Activated T-cell treated with anti-CD3 and anti-CD28 coated beads for 24 hours (primary cell): ENCODE results near the gene SCAI.
"Not testable (repeated sequence)": the region's sequence is repeated elsewhere in the genome, so short reads cannot be mapped to it uniquely, and the experiment has no call there.

Source experiments
- DNase-seq: peaks from one replicate; pipeline ENCODE4 v3.0.0-alpha.2; 2020; ENCODE audit warnings: low read depth

SCAI gene

DNA sequence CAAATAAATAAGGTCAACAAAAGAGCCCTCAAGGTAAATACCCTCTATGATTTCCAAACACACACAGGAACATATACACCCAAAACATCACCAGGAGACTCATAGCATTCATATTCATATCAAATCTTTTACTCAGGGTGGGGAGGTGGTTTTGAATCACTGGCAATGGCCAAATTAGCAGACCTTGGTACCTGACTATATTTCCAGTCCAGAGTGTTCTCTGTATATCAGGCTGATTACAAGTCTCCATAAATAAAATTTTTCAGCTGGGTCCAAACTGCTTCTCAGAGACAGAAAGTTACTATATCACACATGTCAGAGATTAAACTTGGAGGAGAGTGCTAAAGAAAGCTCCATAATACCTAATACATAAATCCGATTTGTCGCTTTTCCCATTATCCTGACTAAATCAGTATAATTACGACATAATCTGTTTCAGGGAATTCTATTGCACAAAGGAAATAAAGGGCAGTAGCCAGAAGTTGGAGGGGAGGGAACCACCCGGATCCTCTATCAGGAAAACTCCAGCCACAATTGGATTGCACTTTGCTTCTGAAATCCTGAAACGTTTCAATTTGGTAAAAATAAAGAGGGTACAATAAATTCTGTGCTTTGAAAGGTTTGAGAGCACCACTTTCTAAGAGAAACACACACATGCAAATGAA lies 195.5 kb downstream of the SCAI start:
- no peak for DNase-seq

- no peak for DNase-seq
Observed at GRCh38 chr9:124946167-124946566, 197.2 kb downstream of the SCAI start.

- DNase-seq: peak; percentile 49
Observed at GRCh38 chr9:124941679-124942561, 201.4 kb downstream of the SCAI start.

DNA sequence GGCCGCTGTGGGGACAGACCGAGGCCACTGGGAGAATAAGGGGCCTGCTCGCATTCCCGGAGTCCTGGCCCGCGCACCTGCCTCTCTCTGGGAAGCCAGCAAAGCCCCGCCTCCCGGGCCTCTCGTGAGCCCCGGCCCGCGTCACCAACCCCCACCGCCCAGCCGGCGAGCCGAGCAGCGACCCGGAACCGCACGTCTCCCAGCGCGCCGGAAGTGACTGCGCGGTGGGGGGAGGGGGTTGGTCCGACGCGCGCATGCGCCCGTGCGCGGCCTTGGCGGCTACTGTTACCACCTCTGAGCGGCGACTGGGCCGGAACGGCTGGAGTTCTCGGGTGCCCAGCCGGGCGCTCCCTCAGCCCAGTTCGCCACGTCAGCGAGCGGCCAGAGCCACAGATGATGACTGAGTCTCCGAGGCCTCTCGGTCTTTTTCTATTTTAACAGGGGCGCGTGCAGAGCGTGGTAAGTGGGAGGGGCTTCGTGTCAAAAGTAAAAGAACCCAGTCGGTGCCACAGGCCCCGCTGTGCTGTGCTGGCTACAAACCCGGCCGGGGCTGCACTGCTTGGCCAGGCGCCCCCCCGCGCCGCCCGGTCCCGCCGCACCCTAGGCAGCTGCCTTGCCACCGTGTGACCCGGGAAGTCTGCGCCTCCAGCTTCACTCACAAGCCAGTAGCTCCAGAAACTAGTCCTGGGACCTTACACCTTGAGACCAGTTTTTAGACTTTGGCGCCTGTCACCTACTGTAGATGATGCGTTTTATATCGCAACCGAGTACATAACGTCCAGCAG lies 202.2 kb downstream of the SCAI start, which contains the start of gene GOLGA1:
Gene GOLGA1, minus strand, starts transcription at position 190 of the 785 bp plus-strand sequence. CDS start 2,372 bp downstream, outside the sequence.
- peak; percentile 91 for DNase-seq

DNA sequence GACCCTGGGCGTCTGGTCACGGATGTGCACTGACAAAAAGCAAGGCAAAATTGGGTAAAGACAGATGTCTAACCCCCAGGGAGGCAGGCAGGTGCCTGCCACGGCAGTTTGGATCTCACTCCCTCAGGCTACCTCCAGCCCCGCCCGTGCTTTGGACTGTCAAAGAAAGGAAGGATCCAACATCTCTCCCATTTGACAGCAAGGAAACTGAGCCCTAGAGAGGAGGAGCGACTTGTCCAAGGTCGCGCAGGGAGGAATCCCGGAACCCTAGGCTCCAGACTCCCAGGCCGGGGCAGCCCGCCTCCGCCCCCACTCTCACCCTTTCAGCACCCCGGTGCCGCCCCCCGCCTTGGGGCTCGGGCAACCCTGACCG lies 202.8 kb downstream of the SCAI start:
- no peak for DNase-seq

GRCh38 chr9:124939944-124940343 lies 203.4 kb downstream of the SCAI start:
- no peak for DNase-seq

DNA sequence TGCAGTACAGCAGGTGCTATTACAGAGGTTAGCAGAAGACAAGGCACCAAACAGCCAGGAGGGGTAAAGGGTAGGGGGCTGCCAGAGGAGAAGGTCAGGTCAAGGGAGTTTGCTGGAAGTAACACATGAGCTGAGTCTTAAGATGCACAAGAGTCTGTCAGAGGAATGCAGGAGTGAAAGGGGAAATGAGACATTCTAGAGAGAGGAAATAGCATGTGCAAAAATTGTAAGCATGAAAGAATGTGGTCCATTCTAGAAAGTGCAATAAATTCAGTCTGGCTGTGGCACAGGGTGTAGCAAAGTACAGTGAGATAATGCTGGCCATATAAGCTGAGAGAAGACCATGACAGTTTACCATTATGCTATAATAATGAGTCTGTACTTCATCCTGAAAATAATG lies 209.0 kb downstream of the SCAI start:
- no peak for DNase-seq

DNA sequence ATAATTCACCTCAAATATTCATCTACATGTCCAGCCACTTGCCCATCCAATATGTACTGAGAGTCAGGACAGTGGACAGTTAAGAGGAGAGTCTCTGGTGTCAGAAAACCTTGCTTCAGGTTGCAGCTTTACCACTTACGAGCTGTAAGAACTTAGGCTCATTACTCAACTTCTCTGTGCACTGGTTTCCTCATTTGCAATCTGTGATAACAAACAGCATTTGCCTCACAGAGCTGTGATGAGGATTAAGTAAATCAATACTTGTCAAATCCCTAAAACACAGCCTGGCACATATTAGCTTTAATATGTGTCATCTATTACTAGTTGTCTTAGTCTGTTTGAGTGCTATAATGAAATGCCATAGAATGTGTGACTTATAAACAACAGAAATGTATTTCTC lies 211.0 kb downstream of the SCAI start:
- no peak for DNase-seq

GRCh38 chr9:124929464-124929863 lies 213.9 kb downstream of the SCAI start:
- DNase-seq: no peak

- no peak for DNase-seq
Observed at GRCh38 chr9:124928116-124928515, 215.2 kb downstream of the SCAI start.

GRCh38 chr9:124920394-124920793 lies 222.9 kb downstream of the SCAI start:
- not testable (repeated sequence) for DNase-seq

DNA sequence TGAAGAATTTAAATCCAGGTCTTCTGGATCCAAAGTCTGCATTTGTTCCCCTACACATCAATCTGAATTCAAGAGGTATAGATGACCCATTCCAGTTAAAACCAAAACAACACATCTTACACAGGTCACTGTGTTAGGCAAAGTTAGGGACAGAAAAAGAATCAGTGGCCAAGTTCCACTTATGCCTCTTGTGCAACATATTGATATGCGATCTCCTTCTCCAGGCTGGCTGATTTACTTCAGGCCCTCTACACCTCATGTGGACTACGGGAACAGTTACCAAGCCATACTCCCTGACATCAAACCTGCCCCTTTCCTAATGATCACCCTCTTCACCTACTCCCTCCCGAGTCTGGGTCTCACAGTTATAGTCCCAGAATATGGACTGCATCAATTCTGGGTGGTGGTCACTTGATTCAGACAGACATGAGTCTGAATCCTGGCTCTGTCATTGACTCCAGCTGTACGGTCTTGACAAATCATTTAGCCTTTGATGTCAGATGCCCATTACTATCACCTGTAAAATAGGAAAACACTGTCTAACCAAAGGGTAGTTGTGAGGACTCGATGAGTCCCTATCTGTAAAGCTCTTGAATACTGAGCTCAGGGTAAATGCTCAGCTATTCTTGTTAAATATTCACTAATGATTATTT lies 228.4 kb downstream of the SCAI start:
- no peak for DNase-seq

- no peak for DNase-seq
Observed at GRCh38 chr9:124913378-124913777, 229.9 kb downstream of the SCAI start.

GRCh38 chr9:124911766-124912165 lies 231.6 kb downstream of the SCAI start:
- DNase-seq: no peak

DNA sequence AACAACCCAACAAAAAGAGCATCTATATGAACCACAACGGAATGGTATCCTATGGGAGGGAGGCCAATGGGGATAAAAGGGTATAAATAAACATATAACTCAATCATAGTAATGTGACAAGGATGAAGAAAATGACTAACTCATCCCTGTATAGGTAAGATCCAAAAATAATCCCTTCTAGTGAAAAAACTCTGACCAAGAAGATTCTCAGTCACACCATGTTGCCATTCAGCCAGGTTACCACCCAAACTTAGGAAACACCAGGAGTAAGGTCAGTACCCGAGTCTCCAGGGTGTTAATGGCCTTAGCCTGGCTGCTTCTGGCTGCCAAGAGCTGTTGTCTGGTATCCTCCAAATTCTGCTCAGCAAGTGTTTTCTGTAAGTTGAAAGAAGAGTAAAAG lies 235.2 kb downstream of the SCAI start:
- DNase-seq: no peak

- DNase-seq: no peak
Observed at GRCh38 chr9:124906966-124907365, 236.4 kb downstream of the SCAI start.

GRCh38 chr9:124899845-124900244 lies 243.5 kb downstream of the SCAI start:
- no peak for DNase-seq

DNA sequence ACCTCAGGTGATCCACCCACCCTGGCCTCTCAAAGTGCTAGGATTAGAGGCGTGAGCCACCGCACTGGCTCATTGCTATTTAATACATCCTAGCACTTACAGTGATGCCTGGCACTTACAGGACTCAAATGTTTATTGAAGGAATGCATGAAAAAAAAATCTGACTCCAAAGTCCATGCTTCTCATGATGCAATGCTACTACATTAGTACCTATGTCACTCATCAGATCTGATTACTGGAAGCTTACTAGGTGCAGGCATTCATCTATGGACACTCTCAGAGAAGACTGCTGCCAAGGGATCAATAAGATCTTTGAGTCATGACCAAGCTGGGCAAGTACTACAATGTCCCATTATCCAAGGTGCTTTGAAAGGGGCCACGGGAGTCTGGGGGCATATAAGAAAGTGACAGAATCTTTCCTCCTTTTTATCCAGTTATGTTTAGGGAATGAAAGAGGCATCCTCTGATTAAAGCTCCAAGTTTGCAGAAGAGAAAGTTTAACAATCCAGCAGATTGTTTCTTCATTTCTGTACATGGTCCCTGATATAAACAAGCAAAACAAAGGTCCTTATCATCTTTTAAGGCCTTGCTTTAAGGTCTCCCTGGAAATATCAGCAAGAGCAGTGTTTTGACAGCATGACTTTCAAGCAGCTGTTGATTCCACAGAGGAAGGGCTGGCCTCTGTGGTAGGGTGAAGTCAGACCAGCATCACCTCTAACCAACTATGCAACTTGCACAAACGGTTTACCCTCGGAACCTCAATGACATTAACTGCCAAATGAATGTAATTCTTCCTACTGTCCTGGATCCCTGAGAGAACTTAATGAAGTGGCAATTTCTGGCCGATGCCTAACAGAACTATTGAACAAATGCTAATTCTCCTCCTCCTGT lies 245.5 kb downstream of the SCAI start:
- no peak for DNase-seq

DNA sequence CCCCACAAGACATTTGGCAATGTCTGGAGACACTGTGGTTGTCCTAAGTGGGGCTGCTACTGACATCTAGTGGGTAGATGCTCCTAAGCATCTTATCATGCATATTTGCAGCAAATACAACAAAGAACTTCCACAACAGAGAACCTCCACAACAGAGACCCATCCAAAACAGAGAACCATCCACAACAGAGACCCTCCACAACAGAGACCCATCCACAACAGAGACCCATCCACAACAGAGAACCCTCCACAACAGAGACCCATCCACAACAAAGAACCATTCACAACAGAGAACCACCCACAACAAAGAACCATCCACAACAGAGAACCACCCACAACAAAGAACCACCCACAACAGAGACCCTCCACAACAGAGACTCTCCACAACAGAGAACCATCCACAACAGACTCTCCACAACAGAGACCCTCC lies 248.6 kb downstream of the SCAI start:
- no peak for DNase-seq

- no peak for DNase-seq
Observed at GRCh38 chr9:124894035-124894740, 249.1 kb downstream of the SCAI start.
